NOMO-1 (cell line): ENCODE results near the gene LRMDA.
A peak's percentile ranks its signal among the peaks of the same experiment; 100 is the strongest.

ENCODE experiments used
- DNase-seq, 2 experiments: peaks; one replicate each; lab custom pipeline; 2025; ENCODE audit not compliant: unreplicated experiment in 2 of 2; lab: John Stamatoyannopoulos, UW

LRMDA gene

GRCh38 chr10:75688506-75689300 is 257.3 kb downstream of the LRMDA start:
- DNase-seq, result no peak

DNA sequence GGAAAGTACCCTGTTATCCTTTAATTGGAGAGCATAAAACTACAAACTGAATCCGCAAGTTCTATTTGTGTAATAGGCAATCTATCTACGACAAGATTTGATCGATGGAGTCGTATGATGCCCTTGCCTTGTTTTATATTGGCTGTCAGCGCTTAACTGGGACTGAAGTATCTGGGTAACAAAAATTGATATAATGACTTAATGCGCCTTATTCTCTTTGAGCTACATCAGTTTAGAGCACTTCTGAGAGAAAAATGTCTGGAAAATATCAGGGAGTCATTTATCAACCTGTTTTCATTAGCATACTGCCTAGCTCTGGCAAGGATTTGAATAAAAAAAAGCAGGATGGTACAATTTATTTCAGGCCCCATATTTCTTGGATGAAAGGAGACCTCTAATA is 262.1 kb downstream of the LRMDA start:
- no peak for DNase-seq

DNA sequence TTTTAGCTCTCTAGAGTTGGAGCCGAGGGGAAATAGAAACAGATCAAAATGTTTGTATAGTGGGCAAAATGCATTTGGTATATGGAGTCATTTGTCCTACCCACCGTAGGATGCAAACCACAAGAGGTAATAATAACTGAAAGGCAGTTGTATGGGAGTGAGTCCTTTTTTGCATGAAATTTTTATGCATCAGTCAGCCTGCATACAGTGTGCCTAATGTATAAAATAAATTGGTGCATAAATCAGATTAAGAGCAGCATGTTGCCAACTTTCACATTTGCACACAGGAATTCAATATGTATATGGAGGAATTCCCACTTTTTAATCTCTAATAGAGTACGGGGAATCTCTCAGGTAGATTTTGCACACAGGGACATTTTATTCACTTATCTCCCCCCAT is 262.8 kb downstream of the LRMDA start:
- no peak for DNase-seq

GRCh38 chr10:75694790-75695189 is 263.4 kb downstream of the LRMDA start:
- no peak for DNase-seq

GRCh38 chr10:75695994-75696393 is 264.6 kb downstream of the LRMDA start:
- DNase-seq, result no peak

GRCh38 chr10:75696536-75696935 is 265.1 kb downstream of the LRMDA start:
- peak; percentile 21 to 93 for DNase-seq

DNA sequence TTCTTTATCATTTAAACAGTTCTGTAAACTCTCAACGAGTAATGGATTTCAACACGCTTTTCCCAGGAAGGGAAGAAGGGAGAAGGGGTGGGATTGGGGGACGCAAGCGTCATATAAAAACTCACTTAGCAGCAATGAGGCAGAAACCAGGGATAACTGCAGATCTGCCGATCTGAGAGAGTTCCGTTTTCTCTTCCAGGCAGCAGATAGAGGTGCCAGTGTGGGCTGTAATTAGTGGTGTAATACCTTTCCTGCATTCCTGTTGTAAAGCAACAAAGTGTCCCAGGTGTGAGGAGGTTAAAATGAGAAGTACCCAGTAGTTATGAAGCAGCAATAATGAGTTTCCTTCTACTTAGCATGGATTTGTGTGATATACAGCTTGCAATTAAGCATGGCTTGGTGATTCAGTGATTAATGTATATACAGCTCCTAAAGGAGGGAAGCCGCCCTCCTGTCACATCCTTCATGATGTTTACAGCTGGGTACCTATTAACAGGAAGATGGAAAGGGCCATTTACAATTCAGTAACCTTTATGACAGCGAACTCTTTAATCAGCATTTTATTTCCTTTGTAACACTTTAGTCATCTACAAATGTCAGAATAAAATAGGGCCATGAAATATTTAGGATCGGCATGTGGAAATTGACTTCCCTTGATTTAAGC is 271.9 kb downstream of the LRMDA start:
- no peak for DNase-seq

GRCh38 chr10:75705426-75705825 is 274.0 kb downstream of the LRMDA start:
- no peak for DNase-seq

GRCh38 chr10:75707080-75707840 is 275.8 kb downstream of the LRMDA start:
- no peak for DNase-seq

GRCh38 chr10:75708060-75708459 is 276.6 kb downstream of the LRMDA start:
- no peak for DNase-seq

DNA sequence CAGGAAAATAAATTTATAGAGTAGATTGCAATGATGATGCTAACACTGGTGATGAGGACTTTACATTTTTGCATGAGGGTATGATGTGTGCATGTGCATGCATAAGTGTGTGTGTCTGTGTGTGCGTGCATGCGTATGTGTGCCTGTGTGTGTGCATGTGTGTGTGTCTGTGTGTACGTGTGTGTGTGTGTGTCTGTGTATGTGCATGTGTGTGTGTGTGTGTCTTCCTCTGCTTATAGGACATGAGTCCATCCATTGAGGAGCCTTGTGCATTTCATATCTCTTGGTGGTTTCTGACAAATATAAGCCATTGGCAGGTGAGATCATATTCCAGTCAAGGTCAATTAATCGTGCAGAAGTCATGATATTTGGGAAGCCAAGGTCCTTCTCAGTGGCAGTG is 277.8 kb downstream of the LRMDA start:
- no peak for DNase-seq

DNA sequence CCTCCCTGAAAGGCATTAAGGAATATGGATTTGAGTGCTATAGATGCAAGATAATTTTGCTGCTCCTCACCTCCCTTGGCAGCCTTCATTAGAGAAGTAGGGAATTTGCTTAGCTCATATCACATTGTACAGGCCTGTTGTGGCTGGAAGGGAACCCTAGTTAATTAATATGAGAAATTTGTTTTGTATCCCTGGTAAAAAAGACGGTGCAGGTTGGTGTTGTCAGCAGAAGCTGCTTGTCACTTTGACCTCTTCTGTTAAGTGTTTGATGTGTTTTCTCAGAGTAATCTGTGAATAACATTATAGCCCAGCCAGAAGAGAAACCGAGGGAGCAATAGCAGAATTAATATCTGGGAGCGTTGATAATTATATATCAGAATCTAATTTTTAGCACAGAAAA is 278.4 kb downstream of the LRMDA start:
- no peak for DNase-seq

GRCh38 chr10:75712242-75712880 is 280.9 kb downstream of the LRMDA start:
- no peak for DNase-seq

DNA sequence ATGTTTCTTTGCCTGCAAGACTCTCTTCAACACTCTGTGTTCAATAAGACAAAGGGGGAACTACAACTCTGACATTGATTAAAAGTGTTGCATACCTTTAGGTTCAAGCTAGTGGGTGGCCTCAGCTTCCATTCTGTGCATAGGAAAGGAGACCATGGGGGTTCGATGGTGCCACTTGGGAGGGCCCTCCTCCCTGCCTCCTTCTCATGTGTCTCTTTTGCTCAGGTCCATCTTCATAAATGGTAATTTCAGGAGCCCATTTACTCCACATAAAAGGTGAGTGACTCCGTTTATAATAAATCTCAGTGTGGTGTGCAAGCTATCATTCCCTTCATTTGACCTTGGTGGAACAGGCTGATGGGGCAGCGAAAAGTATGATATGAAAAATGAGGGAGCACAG is 285.1 kb downstream of the LRMDA start:
- no peak for DNase-seq

GRCh38 chr10:75717126-75717916 is 285.9 kb downstream of the LRMDA start:
- DNase-seq, result no peak

- DNase-seq, result peak in 1 of 2 experiments; percentile 6
Observed at GRCh38 chr10:75718991-75719390, 287.6 kb downstream of the LRMDA start.

DNA sequence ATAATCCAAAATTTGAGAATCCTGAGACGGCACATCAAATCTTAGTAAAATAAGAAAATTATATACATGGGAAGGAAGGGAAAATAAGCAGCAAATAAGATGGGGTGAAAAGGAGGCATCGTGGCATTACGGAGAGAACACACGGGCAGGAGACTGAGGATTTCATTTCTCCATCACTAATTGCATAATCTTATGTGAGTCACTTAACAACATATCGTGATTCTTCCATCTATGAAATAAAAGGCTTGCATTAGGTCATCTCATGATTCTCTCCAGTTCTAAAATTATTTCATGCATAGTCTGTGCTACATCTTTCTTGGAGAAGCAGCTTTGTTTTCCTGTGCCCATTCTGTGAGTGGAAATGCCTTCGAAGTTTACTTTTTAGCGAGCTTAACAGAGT is 288.7 kb downstream of the LRMDA start:
- DNase-seq, result no peak

GRCh38 chr10:75722020-75722419 is 290.6 kb downstream of the LRMDA start:
- no peak for DNase-seq

GRCh38 chr10:75722609-75723008 is 291.2 kb downstream of the LRMDA start:
- DNase-seq, result peak in 1 of 2 experiments; percentile 11

DNA sequence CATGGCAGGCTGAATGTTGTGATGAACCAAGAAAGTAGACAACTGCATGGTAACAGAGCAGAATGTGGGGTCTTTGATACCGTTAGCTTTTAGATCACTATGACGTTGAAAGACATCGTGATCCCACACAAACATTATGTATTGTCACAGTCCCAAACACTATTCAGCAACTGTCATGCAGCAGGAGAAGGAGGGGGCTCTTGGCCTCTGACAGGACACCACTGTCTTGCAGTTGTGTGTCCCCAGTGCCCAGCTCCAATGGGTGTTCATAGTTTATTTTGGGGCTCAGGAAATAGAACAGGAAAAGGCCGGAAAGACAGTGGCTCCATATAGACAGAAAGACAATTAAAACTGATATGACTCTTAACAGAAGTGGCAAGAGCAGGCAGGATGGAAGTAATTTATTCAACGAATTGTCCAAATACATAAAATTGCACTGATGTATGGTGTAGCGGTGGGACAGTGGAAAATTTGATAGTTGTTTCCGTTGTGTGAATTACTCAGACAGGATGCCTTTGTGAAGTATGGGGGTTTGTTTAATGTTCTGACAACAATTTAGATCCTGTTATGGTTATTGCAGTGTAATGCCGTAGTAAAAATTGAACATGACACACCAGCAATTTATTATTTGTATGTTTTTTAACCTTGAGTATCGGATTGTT is 292.0 kb downstream of the LRMDA start:
- no peak for DNase-seq
